OCI-LY3 (cell line): ENCODE data around the gene SAV1.

Experiments
- CTCF ChIP-seq: fragments of 200-600, 300-600 bp; sonication (generic); IDR thresholded peaks from 2 replicates; pipeline ENCODE4 v1.5.1; 2014; ENCODE audit warnings: antibody characterized with exemption, low read length, low read depth
- EZH2phosphoT487 ChIP-seq: fragments of 200-600 bp; shearing (Covaris generic); IDR thresholded peaks from 2 replicates; pipeline ENCODE4 v1.6.1; 2018; ENCODE audit warnings: antibody characterized with exemption, mixed run types, low read depth

GRCh38 chr14:50668826-50669143 lies 679 bp upstream of the SAV1 start:
- TF ChIP-seq CTCF (no peak), EZH2phosphoT487 (no peak)
